Stimulated activated CD8-positive, alpha-beta memory T cell treated with anti-CD3 and anti-CD28 coated beads, Interleukin-12 subunit alpha, Interleukin-12 subunit beta, amount 100 ng/mL, for 4 hours (primary cell): ENCODE data around the gene PTGES3.

Source experiments
- DNase-seq: peaks from one replicate; pipeline ENCODE4 v3.0.0-alpha.2; 2020; ENCODE audit warnings: low read depth

Gene PTGES3

GRCh38 chr12:56628671-56629458, 59.2 kb downstream of the PTGES3 start:
- DNase-seq, result no peak

GRCh38 chr12:56626701-56627100, 61.4 kb downstream of the PTGES3 start:
- DNase-seq, result no peak

- DNase-seq, result no peak
These were observed 65.5 kb downstream of the PTGES3 start for GRCh38 chr12:56622535-56622934.

GRCh38 chr12:56616925-56617324, 71.2 kb downstream of the PTGES3 start:
- no peak for DNase-seq

- no peak for DNase-seq
These were observed 71.8 kb downstream of the PTGES3 start for GRCh38 chr12:56616244-56616643.

- DNase-seq, result no peak
These were observed 73.5 kb downstream of the PTGES3 start for GRCh38 chr12:56614627-56615026.
